Mesenchymal stem cell (in vitro differentiated cells and primary cell): Measurements from ENCODE around the gene KCNG4.

Source experiments
- DNase-seq: peaks from one replicate; pipeline ENCODE4 v3.0.0-alpha.2; 2013
- H2AFZ ChIP-seq: one replicate; pipeline ENCODE4 v1.6.1; 2013; ENCODE audit warnings: low read depth, mild to moderate bottlenecking, control low read depth, inconsistent platforms, low read length, moderate library complexity
- H2AK5ac ChIP-seq: 2 replicates; pipeline ENCODE4 v1.6.1; 2013; ENCODE audit warnings: low read length, moderate library complexity, mild to moderate bottlenecking, inconsistent platforms; ENCODE audit not compliant: severe bottlenecking
- H2BK120ac ChIP-seq: one replicate; pipeline ENCODE4 v1.6.1; 2013; ENCODE audit warnings: low read depth, mild to moderate bottlenecking, inconsistent platforms, low read length, moderate library complexity
- H2BK12ac ChIP-seq, 2 experiments: one replicate each; pipeline ENCODE4 v1.6.1; 2013; ENCODE audit warnings: inconsistent platforms in 2 of 2, low read length in 2 of 2, mild to moderate bottlenecking in 2 of 2, moderate library complexity in 2 of 2, control low read depth in 1 of 2
- H2BK15ac ChIP-seq: one replicate; pipeline ENCODE4 v1.6.1; 2013; ENCODE audit warnings: mild to moderate bottlenecking, low read depth, inconsistent platforms; ENCODE audit not compliant: poor library complexity, severe bottlenecking
- H2BK5ac ChIP-seq: 2 replicates; pipeline ENCODE4 v1.6.1; 2013; ENCODE audit warnings: low read depth, mild to moderate bottlenecking, low read length, control low read depth, inconsistent platforms; ENCODE audit not compliant: poor library complexity, severe bottlenecking
- H3K14ac ChIP-seq, 2 experiments: one replicate each; pipeline ENCODE4 v1.6.1; 2013; ENCODE audit warnings: inconsistent platforms in 2 of 2, low read length in 2 of 2, control low read depth in 1 of 2, mild to moderate bottlenecking in 1 of 2, moderate library complexity in 1 of 2
- H3K18ac ChIP-seq, 2 experiments: one replicate each; pipeline ENCODE4 v1.6.1; 2013; ENCODE audit warnings: inconsistent platforms in 2 of 2, low read length in 2 of 2, control low read depth in 1 of 2, low read depth in 1 of 2, mild to moderate bottlenecking in 1 of 2
- H3K23ac ChIP-seq, 2 experiments: one replicate each; pipeline ENCODE4 v1.6.1; 2013; ENCODE audit warnings: inconsistent platforms in 2 of 2, low read length in 2 of 2, mild to moderate bottlenecking in 2 of 2, moderate library complexity in 2 of 2, control low read depth in 1 of 2
- H3K27ac ChIP-seq: 2 replicates; pipeline ENCODE4 v1.5.1; 2013; ENCODE audit warnings: mild to moderate bottlenecking, moderate library complexity, low read length, control low read depth, inconsistent platforms; ENCODE audit not compliant: poor library complexity, severe bottlenecking
- H3K27me3 ChIP-seq, 2 experiments: 2 replicates each; pipeline versions ENCODE4 v1.6.1 to v1.7.0; 2013; ENCODE audit warnings: low read length in 2 of 2, mild to moderate bottlenecking in 2 of 2, moderate library complexity in 2 of 2, control low read depth in 1 of 2, inconsistent platforms in 1 of 2; ENCODE audit not compliant: control insufficient read depth in 1 of 2, insufficient read depth in 1 of 2
- H3K36me3 ChIP-seq, 2 experiments: 2 replicates each; pipeline versions ENCODE4 v1.6.1 to v1.7.0; 2013; ENCODE audit warnings: low read length in 2 of 2, control low read depth in 1 of 2, inconsistent platforms in 1 of 2, low read depth in 1 of 2, mild to moderate bottlenecking in 1 of 2; ENCODE audit not compliant: insufficient read depth in 2 of 2, control insufficient read depth in 1 of 2
- H3K4ac ChIP-seq, 2 experiments: one replicate each; pipeline ENCODE4 v1.6.1; 2013; ENCODE audit warnings: inconsistent platforms in 2 of 2, low read length in 2 of 2, mild to moderate bottlenecking in 2 of 2, moderate library complexity in 2 of 2, control low read depth in 1 of 2, low read depth in 1 of 2
- H3K4me1 ChIP-seq: 2 replicates; pipeline ENCODE4 v1.6.1; 2013; ENCODE audit warnings: low read depth, low read length, control low read depth; ENCODE audit not compliant: control insufficient read depth, insufficient read depth
- H3K4me2 ChIP-seq: 2 replicates; pipeline ENCODE4 v1.6.1; 2013; ENCODE audit warnings: low read length, mild to moderate bottlenecking, inconsistent platforms; ENCODE audit not compliant: poor library complexity, severe bottlenecking
- H3K4me3 ChIP-seq, 2 experiments: 2 replicates each; pipeline versions ENCODE4 v1.5.1 to v1.7.0; 2013; ENCODE audit warnings: low read length in 2 of 2, mild to moderate bottlenecking in 2 of 2, control low read depth in 1 of 2, low read depth in 1 of 2; ENCODE audit not compliant: insufficient read depth in 1 of 2
- H3K79me1 ChIP-seq: replicated peaks from 2 replicates; pipeline ENCODE4 v1.6.1; 2013; ENCODE audit warnings: mild to moderate bottlenecking, control low read depth, low read length, inconsistent platforms; ENCODE audit not compliant: poor library complexity, severe bottlenecking
- H3K9ac ChIP-seq: 2 replicates; pipeline ENCODE4 v1.7.0; 2013; ENCODE audit warnings: mild to moderate bottlenecking, low read length, moderate library complexity
- H3K9me3 ChIP-seq: 2 replicates; pipeline ENCODE4 v1.7.0; 2013; ENCODE audit warnings: mild to moderate bottlenecking, low read length; ENCODE audit not compliant: control insufficient read depth
- H4K8ac ChIP-seq: one replicate; pipeline ENCODE4 v1.6.1; 2013; ENCODE audit warnings: inconsistent platforms, mild to moderate bottlenecking, low read length, moderate library complexity
- H4K91ac ChIP-seq: one replicate; pipeline ENCODE4 v1.6.1; 2013; ENCODE audit warnings: mild to moderate bottlenecking, low read length, inconsistent platforms
- WGBS: methylation state at CpG from one replicate; pipeline ENCODE4 v1.1.7; 2013; ENCODE audit warnings: mixed read lengths; 5-methylcytosine and 5-hydroxymethylcytosine counted together

Gene KCNG4

DNA sequence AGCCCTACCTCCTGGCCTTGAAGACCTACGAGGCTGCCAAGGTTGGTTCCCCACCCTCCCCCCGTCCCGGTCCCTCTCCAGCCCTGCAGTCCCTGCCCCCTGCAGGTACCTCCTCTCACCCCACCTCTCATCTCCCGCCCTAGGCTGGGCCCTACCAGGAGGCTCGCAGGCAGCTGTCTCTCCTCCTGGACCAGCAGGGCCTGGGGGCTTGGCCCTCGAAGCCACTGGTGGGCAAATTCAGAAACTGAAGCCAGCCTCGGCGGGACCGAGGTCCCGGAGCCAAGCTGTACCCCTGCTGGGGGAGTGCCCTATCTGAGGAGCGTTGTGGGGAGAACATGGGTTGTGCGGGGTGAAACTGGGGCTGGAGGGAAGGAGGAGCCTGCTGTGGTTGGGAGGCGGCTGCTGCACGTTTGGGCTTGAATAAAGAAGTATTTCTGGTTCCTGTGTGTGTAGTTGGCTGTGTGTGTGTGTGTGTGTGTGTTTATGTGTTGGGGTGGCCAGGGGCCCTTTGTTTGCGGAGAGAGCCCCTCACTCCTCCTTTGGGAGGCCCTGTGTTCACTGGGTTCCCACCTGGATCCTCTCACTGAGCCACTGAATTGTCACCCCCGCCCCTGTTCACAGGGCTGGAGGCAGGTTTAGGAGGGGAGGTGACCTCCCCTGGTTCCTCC, 43.0 kb downstream of the KCNG4 start:
- Histone ChIP-seq H3K27me3 (peaks cover 32 to 73% of the 10 kb centered on the region in 2 experiments), H3K18ac (no peak overlapping the region), H2AK5ac (no peak overlapping the region), H3K9ac (no peak overlapping the region), H3K4me1 (peaks cover 7% of the 10 kb centered on the region), H3K9me3 (no peaks in the 10 kb centered on the region), H3K4ac (no peak overlapping the region), H3K14ac (no peak overlapping the region), H2BK12ac (no peak overlapping the region), H4K91ac (no peak overlapping the region), H3K27ac (no peak overlapping the region), H2BK5ac (no peak overlapping the region), H3K23ac (no peak overlapping the region), H3K4me2 (no peak overlapping the region), H2BK120ac (no peak overlapping the region), H4K8ac (no peak overlapping the region), H3K79me1 (no peaks in the 10 kb centered on the region), H3K4me3 (no peak overlapping the region), H2BK15ac (no peak overlapping the region), H3K36me3 (no peaks in the 10 kb centered on the region), H2AFZ (no peak overlapping the region)
- DNase-seq: no peak
- WGBS: 87% methylated on average over 16 of the region's 16 CpGs

DNA sequence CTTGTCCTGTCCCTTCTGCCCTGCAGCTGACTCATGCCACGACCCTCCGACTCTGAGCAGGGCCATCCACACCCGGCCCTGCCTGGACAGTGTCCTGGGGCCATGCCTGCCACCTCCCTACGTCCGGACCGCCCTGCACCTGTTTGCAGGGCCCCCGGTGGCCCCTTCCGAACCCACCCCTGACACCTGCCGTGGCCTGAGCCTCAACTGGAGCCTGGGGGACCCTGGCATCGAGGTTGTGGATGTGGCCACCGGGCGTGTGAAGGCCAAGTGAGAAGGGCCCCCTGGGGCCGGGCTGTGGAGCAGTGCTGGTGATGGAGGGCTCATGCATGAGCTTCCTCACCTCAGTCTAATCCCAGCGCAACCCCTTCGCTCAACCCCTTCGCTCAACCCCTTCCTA, 43.7 kb downstream of the KCNG4 start:
- 85% methylated on average over 13 of the region's 16 CpGs for WGBS
- peaks cover 8% of the 10 kb centered on the region for H3K4me1 ChIP-seq
- H2AK5ac ChIP-seq: no peak overlapping the region
- H4K8ac ChIP-seq: no peak overlapping the region
- H2BK12ac ChIP-seq: no peak overlapping the region
- H3K9ac ChIP-seq: no peak overlapping the region
- no peak for DNase-seq
- no peak overlapping the region for H2BK120ac ChIP-seq
- no peak overlapping the region for H3K14ac ChIP-seq
- peaks cover 32 to 65% of the 10 kb centered on the region in 2 experiments for H3K27me3 ChIP-seq
- H3K9me3 ChIP-seq: no peaks in the 10 kb centered on the region
- H3K36me3 ChIP-seq: no peaks in the 10 kb centered on the region
- H3K27ac ChIP-seq: no peak overlapping the region
- H3K18ac ChIP-seq: no peak overlapping the region
- H3K4ac ChIP-seq: no peak overlapping the region
- H2BK15ac ChIP-seq: no peak overlapping the region
- H3K79me1 ChIP-seq: no peaks in the 10 kb centered on the region
- H2BK5ac ChIP-seq: no peak overlapping the region
- no peak overlapping the region for H2AFZ ChIP-seq
- H3K4me2 ChIP-seq: no peak overlapping the region
- H3K23ac ChIP-seq: no peak overlapping the region
- peak overlapping the region in 1 of 2 experiments; percentile 20 for H3K4me3 ChIP-seq
- H4K91ac ChIP-seq: no peak overlapping the region

DNA sequence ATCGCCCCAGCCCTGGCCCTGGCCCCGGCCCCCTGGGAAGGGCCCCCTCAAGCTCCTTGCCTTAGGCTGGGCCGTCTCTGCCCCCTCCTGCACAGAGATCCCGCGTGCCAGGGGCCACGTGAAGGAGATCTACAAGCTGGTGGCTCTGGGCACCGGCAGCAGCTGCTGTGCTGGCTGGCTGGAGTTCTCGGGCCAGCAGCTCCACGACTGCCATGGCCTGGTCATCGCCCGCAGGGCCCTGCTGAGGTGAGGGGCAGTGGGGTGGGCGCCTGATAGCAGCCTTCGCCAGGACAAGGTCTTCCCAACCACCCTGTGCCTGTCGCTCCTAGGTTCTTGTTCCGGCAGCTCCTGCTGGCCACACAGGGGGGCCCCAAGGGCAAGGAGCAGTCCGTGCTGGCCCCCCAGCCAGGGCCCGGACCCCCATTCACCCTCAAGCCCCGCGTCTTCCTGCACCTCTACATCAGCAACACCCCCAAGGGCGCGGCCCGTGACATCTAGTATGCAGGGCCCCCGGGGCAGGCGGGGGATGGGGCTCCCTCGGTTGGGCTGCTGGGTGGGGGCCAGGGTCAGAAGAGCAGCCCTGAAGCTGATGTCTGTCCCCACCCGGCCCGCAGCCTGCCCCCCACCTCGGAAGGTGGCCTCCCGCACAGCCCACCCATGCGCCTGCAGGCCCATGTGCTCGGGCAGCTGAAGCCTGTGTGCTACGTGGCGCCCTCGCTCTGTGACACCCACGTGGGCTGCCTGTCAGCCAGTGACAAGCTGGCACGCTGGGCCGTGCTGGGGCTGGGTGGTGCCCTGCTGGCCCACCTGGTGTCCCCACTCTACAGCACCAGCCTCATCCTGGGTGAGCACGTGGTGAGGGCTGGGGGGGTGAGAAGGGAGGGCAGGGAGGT, 44.4 kb downstream of the KCNG4 start:
- no peak overlapping the region for H3K4me2 ChIP-seq
- WGBS: 88% methylated on average over 36 of the region's 38 CpGs
- H2AK5ac ChIP-seq: no peak overlapping the region

More for the DNA sequence above, 44.4 kb downstream of the KCNG4 start:
- Histone ChIP-seq H2BK120ac (no peak overlapping the region), H3K79me1 (no peaks in the 10 kb centered on the region), H2BK12ac (no peak overlapping the region), H2BK15ac (no peak overlapping the region), H2BK5ac (no peak overlapping the region), H4K8ac (no peak overlapping the region), H3K4me1 (peaks cover 8% of the 10 kb centered on the region), H3K9me3 (no peaks in the 10 kb centered on the region), H3K36me3 (peaks cover 0 to 2% of the 10 kb centered on the region in 2 experiments), H4K91ac (peak overlapping the region; percentile 9), H3K14ac (no peak overlapping the region), H3K4ac (no peak overlapping the region), H3K27ac (no peak overlapping the region), H3K23ac (peak overlapping the region in 1 of 2 experiments; percentile 23), H3K18ac (no peak overlapping the region), H3K4me3 (peak overlapping the region in 1 of 2 experiments; percentile 20), H3K27me3 (peaks cover 32 to 64% of the 10 kb centered on the region in 2 experiments), H3K9ac (no peak overlapping the region), H2AFZ (no peak overlapping the region)
- no peak for DNase-seq
